H9 (cell line): ENCODE data around the gene CC2D1A. TPM values are rescaled to one million over a fixed set of nuclear protein-coding genes. Genes with fewer than 3 reads are reported as not detected.

Source experiments
- DNase-seq: peaks from one replicate; pipeline ENCODE4 v3.0.0-alpha.2; 2017
- H2AFZ ChIP-seq: one replicate; pipeline ENCODE4 v1.6.1; 2013; ENCODE audit warnings: mild to moderate bottlenecking, low read length, control low read depth, moderate library complexity
- H2AK5ac ChIP-seq: 2 replicates; pipeline ENCODE4 v1.6.1; 2013; ENCODE audit warnings: low read length, control low read depth, mixed read lengths; ENCODE audit not compliant: insufficient read length
- H2BK120ac ChIP-seq: one replicate; pipeline ENCODE4 v1.6.1; 2013; ENCODE audit warnings: low read depth, mild to moderate bottlenecking, low read length, control low read depth, inconsistent platforms; ENCODE audit not compliant: poor library complexity, severe bottlenecking
- H2BK12ac ChIP-seq: 2 replicates; pipeline ENCODE4 v1.6.1; 2013; ENCODE audit warnings: low read length, control low read depth, mixed read lengths, low read depth; ENCODE audit not compliant: insufficient read length
- H2BK15ac ChIP-seq: 2 replicates; pipeline ENCODE4 v1.6.1; 2013; ENCODE audit warnings: low read depth, low read length, control low read depth
- H2BK20ac ChIP-seq: one replicate; pipeline ENCODE4 v1.6.1; 2013; ENCODE audit warnings: low read depth, mild to moderate bottlenecking, low read length, control low read depth, inconsistent platforms; ENCODE audit not compliant: poor library complexity, severe bottlenecking
- H2BK5ac ChIP-seq: 2 replicates; pipeline ENCODE4 v1.6.1; 2013; ENCODE audit warnings: low read length, control low read depth, mixed read lengths; ENCODE audit not compliant: insufficient read length
- H3K14ac ChIP-seq: 2 replicates; pipeline ENCODE4 v1.6.1; 2013; ENCODE audit warnings: low read length, control low read depth; ENCODE audit not compliant: insufficient read depth
- H3K18ac ChIP-seq: 2 replicates; pipeline ENCODE4 v1.6.1; 2013; ENCODE audit warnings: low read depth, mild to moderate bottlenecking, mixed read lengths, low read length, control low read depth; ENCODE audit not compliant: insufficient read length
- H3K23ac ChIP-seq: 2 replicates; pipeline ENCODE4 v1.6.1; 2013; ENCODE audit warnings: low read length, control low read depth, mixed read lengths, low read depth; ENCODE audit not compliant: insufficient read length
- H3K23me2 ChIP-seq: 2 replicates; pipeline ENCODE4 v1.6.1; 2013; ENCODE audit warnings: low read depth, mild to moderate bottlenecking, mixed read lengths, low read length, control low read depth; ENCODE audit not compliant: insufficient read length, poor library complexity, severe bottlenecking
- H3K27ac ChIP-seq: 2 replicates; pipeline ENCODE4 v1.5.1; 2013; ENCODE audit warnings: low read length, control low read depth, mixed read lengths, low read depth; ENCODE audit not compliant: insufficient read length
- H3K27me3 ChIP-seq: 2 replicates; pipeline ENCODE4 v1.6.1; 2013; ENCODE audit warnings: low read length, control low read depth, inconsistent platforms; ENCODE audit not compliant: insufficient read depth
- H3K4ac ChIP-seq: 2 replicates; pipeline ENCODE4 v1.6.1; 2013; ENCODE audit warnings: low read depth, mild to moderate bottlenecking, control low read depth, inconsistent platforms, low read length, moderate library complexity
- H3K4me1 ChIP-seq: 2 replicates; pipeline ENCODE4 v1.6.1; 2013; ENCODE audit warnings: low read length, control low read depth, inconsistent platforms; ENCODE audit not compliant: insufficient read depth
- H3K4me2 ChIP-seq: 2 replicates; pipeline ENCODE4 v1.6.1; 2013; ENCODE audit warnings: low read length, control low read depth, mixed read lengths; ENCODE audit not compliant: insufficient read length, insufficient read depth
- H3K56ac ChIP-seq: 2 replicates; pipeline ENCODE4 v1.6.1; 2013; ENCODE audit warnings: low read depth, mild to moderate bottlenecking, mixed read lengths, low read length, control low read depth; ENCODE audit not compliant: insufficient read length
- H3K79me1 ChIP-seq: 2 replicates; pipeline ENCODE4 v1.6.1; 2013; ENCODE audit warnings: low read depth, mild to moderate bottlenecking, moderate library complexity, low read length, control low read depth, inconsistent platforms; ENCODE audit not compliant: insufficient read depth, poor library complexity, severe bottlenecking
- H3K79me2 ChIP-seq: 2 replicates; pipeline ENCODE4 v1.6.1; 2013; ENCODE audit warnings: low read length, control low read depth, inconsistent platforms; ENCODE audit not compliant: insufficient read depth
- H3K9ac ChIP-seq: 2 replicates; pipeline ENCODE4 v1.6.1; 2013; ENCODE audit warnings: low read length, control low read depth, mixed read lengths; ENCODE audit not compliant: insufficient read length; ENCODE audit errors: extremely low read depth
- H3K9me3 ChIP-seq: one replicate; pipeline ENCODE4 v1.6.1; 2013; ENCODE audit warnings: low read depth, low read length, inconsistent platforms; ENCODE audit not compliant: control insufficient read depth
- H3T11ph ChIP-seq: one replicate; pipeline ENCODE4 v1.6.1; 2013; ENCODE audit warnings: mild to moderate bottlenecking, low read length, control low read depth, inconsistent platforms
- H4K20me1 ChIP-seq: one replicate; pipeline ENCODE4 v1.6.1; 2013; ENCODE audit not compliant: control insufficient read depth, insufficient read length, insufficient read depth
- H4K5ac ChIP-seq: 2 replicates; pipeline ENCODE4 v1.6.1; 2013; ENCODE audit warnings: low read depth, mild to moderate bottlenecking, mixed read lengths, low read length, control low read depth; ENCODE audit not compliant: insufficient read length
- H4K8ac ChIP-seq: replicated peaks from 2 replicates; pipeline ENCODE4 v1.6.1; 2013; ENCODE audit warnings: low read length, control low read depth, mixed read lengths, low read depth; ENCODE audit not compliant: insufficient read length
- H4K91ac ChIP-seq: 2 replicates; pipeline ENCODE4 v1.6.1; 2013; ENCODE audit warnings: low read depth, mild to moderate bottlenecking, moderate library complexity, mixed read lengths, low read length, control low read depth; ENCODE audit not compliant: insufficient read length
- H3K27ac Mint-ChIP-seq, 3 experiments: 2 replicates in 2 of 3; 3 replicates in 1 of 3; pipeline ENCODE4 v1.8.0; 2020 to 2021; ENCODE audit warnings: mixed read lengths in 3 of 3, mild to moderate bottlenecking in 1 of 3, moderate library complexity in 1 of 3
- H3K27me3 Mint-ChIP-seq: 2 replicates; pipeline ENCODE4 v1.8.0; 2021; ENCODE audit warnings: low read depth, mild to moderate bottlenecking, moderate library complexity, mixed read lengths
- H3K36me3 Mint-ChIP-seq, 3 experiments: 2 replicates in 2 of 3; 3 replicates in 1 of 3; pipeline ENCODE4 v1.8.0; 2020 to 2021; ENCODE audit warnings: low read depth in 3 of 3, mixed read lengths in 3 of 3; ENCODE audit not compliant: insufficient read depth in 1 of 3
- H3K4me1 Mint-ChIP-seq, 2 experiments: 2 replicates each; pipeline ENCODE4 v1.8.0; 2020; ENCODE audit warnings: mixed read lengths in 2 of 2
- H3K4me3 Mint-ChIP-seq, 2 experiments: 2 replicates in 1 of 2; 3 replicates in 1 of 2; pipeline ENCODE4 v1.8.0; 2020 to 2021; ENCODE audit warnings: mild to moderate bottlenecking in 2 of 2, mixed read lengths in 2 of 2, moderate library complexity in 1 of 2
- H3K9me3 Mint-ChIP-seq, 2 experiments: 2 replicates in 1 of 2; 3 replicates in 1 of 2; pipeline ENCODE4 v1.8.0; 2020; ENCODE audit warnings: mild to moderate bottlenecking in 2 of 2, mixed read lengths in 2 of 2, moderate library complexity in 1 of 2
- WGBS: extraction: QIAGEN DNeasy Blood & Tissue Kit; methylation state at CpG from one replicate; pipeline ENCODE4 v1.1.7; 2013; ENCODE audit warnings: missing lambda C conversion rate, low lambda C conversion rate, mixed read lengths; ENCODE audit not compliant: insufficient read length; ENCODE audit errors: extremely low coverage; 5-methylcytosine and 5-hydroxymethylcytosine counted together
- total RNA-seq: library from RNA; stranded (reverse); gene quantifications from 2 replicates; pipeline ENCODE4 v1.2.1, GENCODE V29; 2021
- TF ChIP-seq, protein P1 (sequence below): fragments of 200-600 bp; sonication (generic); conservative IDR thresholded peaks from 3 replicates; pipeline ENCODE4 v1.8.0; 2021; ENCODE audit warnings: antibody characterized with exemption, mild to moderate bottlenecking

Gene CC2D1A
- total RNA-seq, 1 experiment from 2014 or later, result 48.5 TPM

DNA sequence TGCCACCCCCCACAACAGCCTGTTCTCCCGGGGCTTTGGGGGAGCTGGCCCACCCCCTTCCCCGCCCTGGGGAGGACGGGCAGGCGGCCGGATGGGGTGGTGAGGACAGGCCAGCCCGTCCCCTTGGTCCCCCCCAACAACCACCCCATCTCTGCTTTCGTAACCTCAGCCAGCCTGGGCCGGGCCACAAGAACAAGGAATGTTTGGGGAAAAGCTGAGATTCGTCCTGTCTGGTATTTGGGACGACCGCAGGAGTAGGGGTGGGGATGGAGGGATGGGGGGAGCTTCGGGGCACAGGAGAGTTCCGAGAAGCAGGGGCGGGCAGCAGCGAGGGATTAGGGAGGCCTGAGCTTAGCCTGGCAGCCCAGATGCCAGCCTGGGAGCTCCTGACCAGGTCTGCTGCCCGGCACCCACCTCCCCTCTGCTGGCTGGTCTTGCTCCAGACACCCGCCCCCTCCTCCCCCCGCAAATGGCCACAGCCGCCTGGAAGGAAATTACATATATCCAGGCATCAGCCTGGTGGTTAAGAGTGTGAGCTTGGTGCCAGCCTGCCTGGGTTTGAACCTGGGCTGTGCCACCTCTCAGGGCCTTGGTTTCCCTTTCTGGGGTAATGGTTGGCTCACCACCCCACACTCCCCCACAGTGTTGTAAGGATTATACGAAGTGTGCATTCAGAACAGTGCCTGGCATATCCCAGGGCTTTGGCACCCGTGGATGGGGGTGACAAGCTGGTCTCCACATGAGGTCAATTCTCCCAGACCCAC is 32.5 kb downstream of the CC2D1A start, which contains the start of gene PODNL1:
Gene PODNL1 (minus strand): TSS at position 117 of the 764 bp plus-strand sequence. CDS start 236 bp downstream, outside the sequence.
- no peak within 1 kb of the TSS for H2AK5ac ChIP-seq
- Mint-ChIP-seq H3K4me3 (peak within 1 kb of the TSS in 1 of 2 experiments; percentile 67; a peak in 3 of 5 replicates), H3K4me1 (peaks cover 14 to 29% of the 10 kb centered on the region in 2 experiments), H3K27ac (peak within 1 kb of the TSS in 1 of 3 experiments; percentile 56; a peak in 1 of 7 replicates), H3K36me3 (no peaks in the 10 kb centered on the region), H3K27me3 (peaks cover 10% of the 10 kb centered on the region), H3K9me3 (peaks cover 0 to 3% of the 10 kb centered on the region in 2 experiments; a peak in 1 of 5 replicates)
- no peak within 1 kb of the TSS for H2BK12ac ChIP-seq
- H3K23ac ChIP-seq, result no peak within 1 kb of the TSS
- H3K14ac ChIP-seq, result no peak within 1 kb of the TSS
- H3T11ph ChIP-seq, result no peak within 1 kb of the TSS
- H2AFZ ChIP-seq, result no peak within 1 kb of the TSS
- no peaks in the 10 kb centered on the region for H3K79me1 ChIP-seq
- no peak within 1 kb of the TSS for H2BK20ac ChIP-seq
- no peaks in the 10 kb centered on the region for H3K27me3 ChIP-seq
- no CpG with 5 or more reads among the region's 21 CpGs for WGBS
- no peak within 1 kb of the TSS for H3K4me2 ChIP-seq
- H2BK15ac ChIP-seq, result no peak within 1 kb of the TSS
- no peak within 1 kb of the TSS for H4K91ac ChIP-seq
- no peak for DNase-seq
- no peak within 1 kb of the TSS for H2BK5ac ChIP-seq
- H3K4me1 ChIP-seq, result peaks cover 3% of the 10 kb centered on the region; the same call in 1 of the 2 replicates
- no peak within 1 kb of the TSS for H3K18ac ChIP-seq
- no peak within 1 kb of the TSS for H4K5ac ChIP-seq
- H3K27ac ChIP-seq, result no peak within 1 kb of the TSS
- H3K79me2 ChIP-seq, result no peaks in the 10 kb centered on the region
- no peak within 1 kb of the TSS for H3K56ac ChIP-seq
- H3K4ac ChIP-seq, result no peak within 1 kb of the TSS
- H4K20me1 ChIP-seq, result peaks cover 5% of the 10 kb centered on the region
- no peaks in the 10 kb centered on the region for H3K9me3 ChIP-seq
- TF ChIP-seq, protein P1, sequence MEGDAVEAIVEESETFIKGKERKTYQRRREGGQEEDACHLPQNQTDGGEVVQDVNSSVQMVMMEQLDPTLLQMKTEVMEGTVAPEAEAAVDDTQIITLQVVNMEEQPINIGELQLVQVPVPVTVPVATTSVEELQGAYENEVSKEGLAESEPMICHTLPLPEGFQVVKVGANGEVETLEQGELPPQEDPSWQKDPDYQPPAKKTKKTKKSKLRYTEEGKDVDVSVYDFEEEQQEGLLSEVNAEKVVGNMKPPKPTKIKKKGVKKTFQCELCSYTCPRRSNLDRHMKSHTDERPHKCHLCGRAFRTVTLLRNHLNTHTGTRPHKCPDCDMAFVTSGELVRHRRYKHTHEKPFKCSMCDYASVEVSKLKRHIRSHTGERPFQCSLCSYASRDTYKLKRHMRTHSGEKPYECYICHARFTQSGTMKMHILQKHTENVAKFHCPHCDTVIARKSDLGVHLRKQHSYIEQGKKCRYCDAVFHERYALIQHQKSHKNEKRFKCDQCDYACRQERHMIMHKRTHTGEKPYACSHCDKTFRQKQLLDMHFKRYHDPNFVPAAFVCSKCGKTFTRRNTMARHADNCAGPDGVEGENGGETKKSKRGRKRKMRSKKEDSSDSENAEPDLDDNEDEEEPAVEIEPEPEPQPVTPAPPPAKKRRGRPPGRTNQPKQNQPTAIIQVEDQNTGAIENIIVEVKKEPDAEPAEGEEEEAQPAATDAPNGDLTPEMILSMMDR, result no peak
- no peak within 1 kb of the TSS for H2BK120ac ChIP-seq
- H3K9ac ChIP-seq, result no peak within 1 kb of the TSS
- H3K23me2 ChIP-seq, result no peaks in the 10 kb centered on the region
- H4K8ac ChIP-seq, result no peak within 1 kb of the TSS
